Ascending aorta (tissue), 2 donors: ENCODE data around the gene ATP5F1C. TPM values are rescaled to one million over a fixed set of nuclear protein-coding genes. Genes with fewer than 3 reads are reported as not detected.
"Not testable (repeated sequence)": the region's sequence is repeated elsewhere in the genome, so short reads cannot be mapped to it uniquely, and the experiment has no call there.

Source experiments
- DNase-seq, 2 donors: peaks; one replicate each; pipeline ENCODE4 v3.0.0-alpha.2; 2019; ENCODE audit warnings: low spot score in 2 of 2
- H3K27ac ChIP-seq, 2 donors: fragments of 200-600 bp; sonication (generic); one replicate each; pipeline ENCODE4 v1.5.1; 2016 to 2017; ENCODE audit warnings: mild to moderate bottlenecking in 1 of 2
- H3K27me3 ChIP-seq: fragments of 200-600 bp; sonication (generic); one replicate; pipeline ENCODE4 v1.5.1; 2017
- H3K36me3 ChIP-seq, 2 donors: fragments of 200-600 bp; sonication (generic); one replicate each; pipeline ENCODE4 v1.5.1; 2016
- H3K4me1 ChIP-seq, 2 donors: fragments of 200-600 bp; sonication (generic); one replicate each; pipeline ENCODE4 v1.5.1; 2016 to 2017; ENCODE audit warnings: mild to moderate bottlenecking in 1 of 2
- H3K4me3 ChIP-seq, 2 donors: fragments of 200-600 bp; sonication (generic); one replicate each; pipeline ENCODE4 v1.5.1; 2016 to 2017; ENCODE audit warnings: mild to moderate bottlenecking in 1 of 2
- H3K9me3 ChIP-seq, 2 donors: fragments of 200-600 bp; sonication (generic); one replicate each; pipeline ENCODE4 v1.5.1; 2016
- intact Hi-C: fragments of 100-400 bp; cut with DNase I; formaldehyde crosslinking; loops from one replicate; pipeline ENCODE4 v1.15.1; 2023
- total RNA-seq: library from RNA; depleted of rRNA; stranded (reverse); fragments of >200 nt; gene quantifications from one replicate; pipeline ENCODE4 v1.1.0, GENCODE V29; 2016
- TF ChIP-seq, protein P1 (sequence below), 3 experiments: fragments of 200-600 bp in 2 of 3; fragments of 450-650 bp in 1 of 3; sonication (generic) in 2 of 3; IDR thresholded peaks; one replicate each; pipeline ENCODE4 v1.5.1; 2016 to 2019; ENCODE audit warnings: antibody characterized with exemption in 3 of 3, mild to moderate bottlenecking in 1 of 3, moderate library complexity in 1 of 3

The ATP5F1C gene
- total RNA-seq, 1 donor from 2014 or later: 132 TPM

DNA sequence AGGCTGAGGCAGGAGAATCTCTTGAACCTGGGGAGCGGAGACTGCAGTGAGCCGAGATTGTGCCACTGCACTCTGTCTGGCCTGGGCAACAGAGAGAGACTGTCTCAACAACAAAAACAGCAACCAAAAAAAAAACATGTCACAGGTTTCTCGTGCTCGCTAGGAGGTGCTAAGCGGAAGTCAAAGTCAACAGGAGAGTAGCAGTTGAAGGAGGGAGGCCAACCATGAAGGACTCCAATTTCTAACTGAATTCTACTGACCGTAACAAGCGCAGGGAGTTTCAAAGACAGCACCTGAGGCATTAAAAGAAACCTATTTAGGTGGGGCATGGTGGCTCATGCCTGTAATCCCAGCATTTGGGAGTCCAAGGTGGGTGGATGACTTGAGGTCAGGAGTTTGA is 19.6 kb upstream of the ATP5F1C start:
- intact Hi-C loops: no loop called here
- Histone ChIP-seq H3K27me3 (no peaks in the 10 kb centered on the region), H3K27ac (no peak overlapping the region), H3K4me1 (no peaks in the 10 kb centered on the region), H3K36me3 (peaks cover 25 to 55% of the 10 kb centered on the region in 2 donors), H3K9me3 (no peaks in the 10 kb centered on the region), H3K4me3 (no peak overlapping the region)
- TF ChIP-seq, protein P1, sequence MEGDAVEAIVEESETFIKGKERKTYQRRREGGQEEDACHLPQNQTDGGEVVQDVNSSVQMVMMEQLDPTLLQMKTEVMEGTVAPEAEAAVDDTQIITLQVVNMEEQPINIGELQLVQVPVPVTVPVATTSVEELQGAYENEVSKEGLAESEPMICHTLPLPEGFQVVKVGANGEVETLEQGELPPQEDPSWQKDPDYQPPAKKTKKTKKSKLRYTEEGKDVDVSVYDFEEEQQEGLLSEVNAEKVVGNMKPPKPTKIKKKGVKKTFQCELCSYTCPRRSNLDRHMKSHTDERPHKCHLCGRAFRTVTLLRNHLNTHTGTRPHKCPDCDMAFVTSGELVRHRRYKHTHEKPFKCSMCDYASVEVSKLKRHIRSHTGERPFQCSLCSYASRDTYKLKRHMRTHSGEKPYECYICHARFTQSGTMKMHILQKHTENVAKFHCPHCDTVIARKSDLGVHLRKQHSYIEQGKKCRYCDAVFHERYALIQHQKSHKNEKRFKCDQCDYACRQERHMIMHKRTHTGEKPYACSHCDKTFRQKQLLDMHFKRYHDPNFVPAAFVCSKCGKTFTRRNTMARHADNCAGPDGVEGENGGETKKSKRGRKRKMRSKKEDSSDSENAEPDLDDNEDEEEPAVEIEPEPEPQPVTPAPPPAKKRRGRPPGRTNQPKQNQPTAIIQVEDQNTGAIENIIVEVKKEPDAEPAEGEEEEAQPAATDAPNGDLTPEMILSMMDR (IDR thresholded peaks at IDR 0.05): no peak
- DNase-seq: no peak

DNA sequence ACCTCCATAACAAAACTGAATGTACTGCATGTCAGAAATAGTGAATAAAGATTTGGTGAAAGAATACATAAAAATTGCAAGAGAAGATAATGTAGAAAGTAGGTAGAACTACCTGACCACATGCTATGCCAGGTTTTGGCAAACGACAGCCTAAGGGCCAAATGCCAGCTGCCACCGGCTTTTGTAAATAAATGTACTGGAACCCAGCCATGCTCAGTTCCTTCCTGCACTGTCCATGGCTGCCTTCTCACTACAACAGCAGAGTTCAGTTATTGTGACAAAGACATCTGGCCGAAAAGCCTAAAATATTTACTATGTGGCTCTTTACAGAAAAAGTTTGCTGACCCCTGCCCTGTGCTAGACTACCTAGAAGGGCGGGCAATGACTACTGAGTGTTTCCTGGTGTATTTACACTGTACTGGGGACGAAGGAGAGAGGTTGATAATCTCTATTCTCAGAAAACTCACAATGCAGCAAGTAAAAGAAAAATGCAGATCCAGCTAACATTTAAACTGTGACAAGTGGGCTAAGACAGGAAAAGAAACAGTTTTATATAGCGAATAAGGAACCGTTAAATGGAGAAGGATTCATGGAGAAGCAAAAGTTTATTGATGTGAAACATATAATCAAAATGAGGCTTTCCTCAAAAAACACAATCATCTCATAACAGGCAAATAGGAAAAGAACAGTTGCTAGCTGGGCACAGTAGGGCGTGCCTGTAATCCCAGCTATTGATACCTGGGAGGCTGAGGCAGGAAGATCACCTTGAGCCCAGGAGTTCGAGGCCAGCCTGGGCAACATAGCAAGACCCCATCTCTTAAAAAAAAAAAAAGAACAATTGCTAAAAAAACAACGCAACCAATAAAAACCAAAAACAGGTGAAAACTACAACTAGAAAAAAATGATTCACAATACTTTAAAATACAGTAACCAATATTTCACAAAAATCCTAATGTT is 13.9 kb upstream of the ATP5F1C start:
- DNase-seq: no peak
- Histone ChIP-seq H3K27ac (no peak overlapping the region), H3K27me3 (no peaks in the 10 kb centered on the region), H3K4me3 (no peak overlapping the region), H3K4me1 (no peaks in the 10 kb centered on the region), H3K9me3 (no peaks in the 10 kb centered on the region), H3K36me3 (peaks cover 41 to 68% of the 10 kb centered on the region in 2 donors)
- TF ChIP-seq, protein P1 (IDR thresholded peaks at IDR 0.05): no peak
- intact Hi-C loops: no loop called here

DNA sequence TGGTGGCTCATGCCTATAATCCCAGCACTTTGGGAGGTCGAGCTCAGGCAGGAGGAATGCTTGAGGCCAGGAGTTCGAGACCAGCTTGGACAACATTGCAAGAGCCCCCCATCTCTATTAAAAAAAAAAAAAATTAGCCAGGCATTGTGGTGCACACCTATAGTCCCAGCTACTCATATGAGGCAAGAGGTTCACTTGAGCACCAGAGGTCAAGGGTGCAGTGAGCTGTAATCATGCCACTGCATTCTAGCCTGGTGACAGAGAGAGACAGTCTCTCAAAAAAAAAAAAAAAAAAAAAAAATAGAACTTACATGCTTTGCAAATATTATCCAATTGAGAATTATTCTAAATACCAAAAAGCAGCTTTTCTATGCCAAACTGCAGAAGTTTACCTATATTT is 11.2 kb upstream of the ATP5F1C start:
- H3K9me3 ChIP-seq: no peaks in the 10 kb centered on the region
- no peaks in the 10 kb centered on the region for H3K27me3 ChIP-seq
- intact Hi-C loops: no loop called here
- DNase-seq: no peak
- no peak overlapping the region for H3K4me3 ChIP-seq
- TF ChIP-seq, protein P1 (IDR thresholded peaks at IDR 0.05): no peak
- H3K4me1 ChIP-seq: no peaks in the 10 kb centered on the region
- H3K36me3 ChIP-seq: peaks cover 46 to 77% of the 10 kb centered on the region in 2 donors
- no peak overlapping the region for H3K27ac ChIP-seq

DNA sequence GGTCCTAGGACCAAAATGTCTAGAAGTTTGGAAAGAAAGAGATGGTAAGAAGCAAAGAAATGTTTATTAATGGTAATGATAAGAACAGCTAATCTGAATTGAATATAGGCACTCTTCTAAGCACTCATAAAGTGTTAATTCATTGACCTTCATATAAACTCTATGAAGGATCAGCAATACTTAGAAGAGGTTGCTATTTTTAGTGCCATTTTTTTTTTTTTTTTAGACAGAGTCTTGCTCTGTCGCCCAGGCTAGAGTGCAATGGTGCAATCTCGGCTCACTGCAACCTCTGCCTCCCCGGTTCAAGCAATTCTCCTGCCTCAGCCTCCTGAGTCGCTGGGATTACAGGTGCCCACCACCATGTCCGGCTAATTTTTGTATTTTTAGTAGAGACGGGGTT is 5.8 kb upstream of the ATP5F1C start:
- H3K4me3 ChIP-seq, H3K27ac ChIP-seq, H3K27me3 ChIP-seq, H3K4me1 ChIP-seq, H3K9me3 ChIP-seq, DNase-seq, intact Hi-C loops: not testable (repeated sequence)
- peaks cover 24 to 40% of the 10 kb centered on the region in 2 donors for H3K36me3 ChIP-seq

DNA sequence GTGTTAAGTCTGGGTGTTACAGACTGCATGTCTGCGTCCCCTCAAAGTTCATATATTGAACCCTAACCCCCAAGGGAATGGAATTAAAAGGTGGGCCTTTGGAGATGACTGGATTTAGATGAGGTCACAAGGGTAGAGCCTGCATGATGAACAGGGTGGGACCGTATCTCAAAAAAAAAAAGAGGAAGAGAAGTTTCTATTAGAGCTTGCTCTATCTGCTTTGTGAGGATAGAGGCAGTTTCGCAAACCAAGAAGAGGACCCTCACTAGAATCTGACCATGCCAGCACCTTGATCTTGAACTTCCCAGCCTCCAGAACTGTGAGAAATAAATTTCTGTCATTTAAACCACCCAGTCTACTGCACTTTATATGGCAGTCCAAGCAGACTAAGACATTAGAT is 1.5 kb upstream of the ATP5F1C start:
- H3K4me1 ChIP-seq: peaks cover 0 to 22% of the 10 kb centered on the region in 2 donors
- intact Hi-C loops: no loop called here
- DNase-seq: no peak
- H3K9me3 ChIP-seq: no peaks in the 10 kb centered on the region
- H3K27ac ChIP-seq: no peak overlapping the region
- TF ChIP-seq, protein P1 (IDR thresholded peaks at IDR 0.05): no peak
- peaks cover 0 to under 1% of the 10 kb centered on the region in 2 donors for H3K36me3 ChIP-seq
- H3K27me3 ChIP-seq: no peaks in the 10 kb centered on the region
- H3K4me3 ChIP-seq: peak overlapping the region; percentile 64 to 95

DNA sequence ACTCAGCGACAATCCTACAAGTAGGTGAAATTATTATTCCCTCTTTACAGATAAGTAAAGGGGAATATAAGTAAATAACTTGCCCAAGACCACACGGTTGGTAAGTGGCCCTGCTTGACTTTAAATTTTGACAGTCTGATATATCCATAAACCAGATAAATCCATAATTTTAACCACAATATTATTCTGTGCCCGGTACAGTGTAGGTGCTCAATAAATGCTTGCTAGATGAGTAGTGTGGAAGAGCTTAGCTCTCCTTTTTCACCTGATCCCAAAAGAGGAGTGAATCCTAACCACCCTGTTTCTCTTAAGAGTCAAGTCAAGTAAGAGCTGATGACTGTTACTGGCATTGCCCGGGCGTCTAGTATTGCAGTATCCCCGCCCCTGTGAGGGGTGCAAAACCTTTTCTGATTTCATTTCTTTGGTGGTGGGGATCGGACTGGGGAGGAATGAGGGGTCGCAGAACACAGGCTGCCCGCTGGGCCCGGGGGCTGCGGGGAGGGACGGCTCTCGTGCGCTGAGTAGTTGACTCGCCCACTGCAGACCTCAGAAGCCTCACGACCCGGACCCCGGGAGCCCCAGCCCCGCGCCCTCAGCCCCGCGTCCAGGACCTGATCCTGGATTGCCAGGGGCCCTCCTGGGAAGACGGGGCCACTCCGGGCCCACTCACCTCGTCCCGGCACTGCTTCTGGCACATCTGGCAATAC is 674 bp upstream of the ATP5F1C start:
- no peaks in the 10 kb centered on the region for H3K36me3 ChIP-seq
- TF ChIP-seq, protein P1 (IDR thresholded peaks at IDR 0.05): no peak
- H3K4me1 ChIP-seq: peaks cover 0 to 22% of the 10 kb centered on the region in 2 donors
- intact Hi-C loops: no loop called here
- no peaks in the 10 kb centered on the region for H3K9me3 ChIP-seq
- DNase-seq: no peak
- H3K27ac ChIP-seq: peak overlapping the region; percentile 75 to 80
- H3K4me3 ChIP-seq: peak overlapping the region; percentile 64 to 95
- no peaks in the 10 kb centered on the region for H3K27me3 ChIP-seq
